K562 (cell line): Measurements from ENCODE around the gene MDFIC. TPM values are rescaled to one million over a fixed set of nuclear protein-coding genes. Genes with fewer than 3 reads are reported as not detected.

Source experiments
- ATAC-seq: fragments of 200-7000 bp; cut with Tn5 transposase; 3 replicates; pipeline ENCODE4 v1.9.1; 2020; ENCODE audit warnings: moderate library complexity
- BruUV-seq: library from RNA; stranded (reverse); fragments of 400-500 nt; replicated peaks from 2 replicates; lab custom pipeline; 2021; lab: Mats Ljungman, UMichigan
- CTCF ChIA-PET: fragments of 300-600 bp; formaldehyde crosslinking; extraction: SDS; loops from one replicate; lab custom pipeline; 2021; ENCODE audit warnings: low intra/inter-chr PET ratio; lab: Yijun Ruan, JAX
- POLR2A ChIA-PET: fragments of 300-600, 350-650 bp; sonication (Branson Sonifier 250); formaldehyde crosslinking; extraction: SDS; loops from one replicate; lab custom pipeline; 2021; ENCODE audit warnings: antibody characterized with exemption, inconsistent platforms; lab: Yijun Ruan, JAX
- DNase-seq, 4 experiments: peaks; one replicate each; pipeline versions ENCODE4 v3.0.0 to v3.0.0-alpha.2; 2011 to 2018; ENCODE audit warnings: low spot score in 3 of 4, mixed read lengths in 3 of 4; ENCODE audit errors: extremely low read depth in 1 of 4
- FAIRE-seq: peaks from 2 replicates; lab custom pipeline; 2011; peaks lifted over from hg19 to GRCh38; lab: Jason Lieb, UNC
- H2AFZ ChIP-seq: 2 replicates; pipeline ENCODE4 v1.6.0; 2011; ENCODE audit warnings: low read depth, low read length, control low read depth, inconsistent platforms
- H3K27ac ChIP-seq: fragments of 200-600 bp; 3 replicates; pipeline ENCODE4 v1.8.0; 2011; ENCODE audit warnings: low read depth, mild to moderate bottlenecking, control low read depth, inconsistent platforms, low read length, moderate library complexity, mixed read lengths; ENCODE audit errors: extremely low read depth
- H3K27me3 ChIP-seq, 2 experiments: fragments of 300-600 bp in 1 of 2; 2 replicates in 1 of 2; 3 replicates in 1 of 2; pipeline versions ENCODE4 v1.6.0 to v1.8.0; 2011; ENCODE audit warnings: inconsistent platforms in 2 of 2, low read length in 2 of 2, mild to moderate bottlenecking in 1 of 2, mixed read lengths in 1 of 2, moderate library complexity in 1 of 2; ENCODE audit not compliant: control insufficient read depth in 2 of 2, insufficient read depth in 2 of 2
- H3K36me3 ChIP-seq: fragments of 300-600 bp; 3 replicates; pipeline ENCODE4 v1.8.0; 2011; ENCODE audit warnings: mild to moderate bottlenecking, low read length, inconsistent platforms; ENCODE audit not compliant: control insufficient read depth, insufficient read depth
- H3K4me1 ChIP-seq, 2 experiments: fragments of 200-600 bp in 1 of 2; replicated peaks in 1 of 2; 2 replicates in 1 of 2; 3 replicates in 1 of 2; pipeline versions ENCODE4 v1.5.1 to v1.8.0; 2011; ENCODE audit warnings: inconsistent platforms in 2 of 2, low read length in 2 of 2, mild to moderate bottlenecking in 1 of 2, mixed read lengths in 1 of 2, moderate library complexity in 1 of 2; ENCODE audit not compliant: control insufficient read depth in 2 of 2, insufficient read depth in 2 of 2
- H3K4me2 ChIP-seq: 2 replicates; pipeline ENCODE4 v1.6.1; 2011; ENCODE audit warnings: low read length, control low read depth, inconsistent platforms, mixed read lengths; ENCODE audit not compliant: insufficient read depth
- H3K4me3 ChIP-seq: fragments of 200-600 bp; sonication (generic), shearing (Covaris generic); 2 replicates; pipeline ENCODE4 v1.5.1; 2016; ENCODE audit warnings: control low read depth, inconsistent platforms
- H3K79me2 ChIP-seq: fragments of 200-600 bp; 3 replicates; pipeline ENCODE4 v1.8.0; 2011; ENCODE audit warnings: low read length, inconsistent platforms; ENCODE audit not compliant: control insufficient read depth, insufficient read depth
- H3K9ac ChIP-seq, 2 experiments: 2 replicates each; pipeline versions ENCODE4 v1.6.0 to v1.6.1; 2011; ENCODE audit warnings: low read depth in 2 of 2, low read length in 2 of 2, control low read depth in 1 of 2, inconsistent platforms in 1 of 2, mild to moderate bottlenecking in 1 of 2, mixed read lengths in 1 of 2; ENCODE audit not compliant: insufficient read depth in 1 of 2
- H3K9me1 ChIP-seq: one replicate; pipeline ENCODE4 v1.6.0; 2011; ENCODE audit warnings: inconsistent platforms, mild to moderate bottlenecking, low read length, moderate library complexity; ENCODE audit not compliant: control insufficient read depth, insufficient read depth
- H3K9me3 ChIP-seq: replicated peaks from 2 replicates; pipeline ENCODE4 v1.5.1; 2011; ENCODE audit warnings: low read depth, low read length, inconsistent platforms; ENCODE audit not compliant: control insufficient read depth, insufficient read depth
- H4K20me1 ChIP-seq: replicated peaks from 2 replicates; pipeline ENCODE4 v1.6.1; 2011; ENCODE audit warnings: low read length, inconsistent platforms, mixed read lengths; ENCODE audit not compliant: control insufficient read depth, insufficient read depth
- ATF7 ChIP-seq: fragments of 450-650 bp; IDR thresholded peaks from 2 replicates; pipeline ENCODE4 v1.7.1; 2014; ENCODE audit warnings: mild to moderate bottlenecking, moderate library complexity
- CHAMP1 ChIP-seq: fragments of 450-650 bp; IDR thresholded peaks from 2 replicates; pipeline ENCODE4 v1.6.1; 2016; ENCODE audit warnings: mild to moderate bottlenecking
- HDAC6 ChIP-seq: IDR thresholded peaks from 2 replicates; pipeline ENCODE4 v1.6.1; 2012; ENCODE audit warnings: low read depth, mild to moderate bottlenecking, control low read depth, inconsistent platforms, low read length, moderate library complexity
- JUNB ChIP-seq: fragments of 450-650 bp; formaldehyde crosslinking; conservative IDR thresholded peaks from 2 replicates; pipeline ENCODE4 v1.4.0; 2020; ENCODE audit warnings: mild to moderate bottlenecking
- MYC ChIP-seq, 2 experiments: fragments of 250-450 bp in 1 of 2; sonication (Bioruptor Pico) in 1 of 2; IDR thresholded peaks; 2 replicates each; pipeline versions ENCODE4 v1.5.1 to v1.6.1; 2012 to 2021; ENCODE audit warnings: low read depth in 2 of 2, borderline replicate concordance in 1 of 2, improper control_type of control experiment in 1 of 2, low read length in 1 of 2, mild to moderate bottlenecking in 1 of 2, moderate library complexity in 1 of 2
- NR2C1 ChIP-seq, 2 experiments: fragments of 450-650 bp; IDR thresholded peaks; 2 replicates each; pipeline ENCODE4 v1.6.1; 2017; ENCODE audit warnings: mild to moderate bottlenecking in 2 of 2, antibody characterized with exemption in 1 of 2, inconsistent platforms in 1 of 2, missing compliant biosample characterization in 1 of 2, missing genetic modification characterization in 1 of 2
- NUFIP1 ChIP-seq: fragments of 450-650 bp; IDR thresholded peaks from 2 replicates; pipeline ENCODE4 v1.6.1; 2018; ENCODE audit not compliant: partially characterized antibody
- RFX5 ChIP-seq: IDR thresholded peaks from 2 replicates; pipeline ENCODE4 v1.6.1; 2011; ENCODE audit warnings: low read depth, mild to moderate bottlenecking, improper control_type of control experiment, low read length
- SRF ChIP-seq, 2 experiments: fragments of 250-450, 450-650 bp in 1 of 2; sonication (Bioruptor Pico) in 1 of 2; sonication (generic) in 1 of 2; formaldehyde crosslinking; IDR thresholded peaks; 2 replicates each; pipeline versions ENCODE4 v1.5.0 to v1.5.1; 2020 to 2022; ENCODE audit warnings: mild to moderate bottlenecking in 1 of 2, missing genetic modification reagents in 1 of 2
- TARDBP ChIP-seq: fragments of 450-650 bp; IDR thresholded peaks from 2 replicates; pipeline ENCODE4 v1.6.1; 2016
- TCF7 ChIP-seq: sonication (generic); IDR thresholded peaks from 2 replicates; pipeline ENCODE4 v1.6.1; 2016; ENCODE audit warnings: antibody characterized with exemption, borderline replicate concordance
- TGIF2 ChIP-seq: sonication (generic); formaldehyde crosslinking; IDR thresholded peaks from 2 replicates; pipeline ENCODE4 v1.8.1; 2022; ENCODE audit warnings: mild to moderate bottlenecking, missing genetic modification reagents, moderate library complexity
- ZFP30 ChIP-seq: fragments of 250-450 bp; sonication (Bioruptor Pico); IDR thresholded peaks from 2 replicates; pipeline ENCODE4 v1.8.0; 2022; ENCODE audit warnings: moderate library complexity, mild to moderate bottlenecking, inconsistent platforms, borderline replicate concordance
- ZFP36 ChIP-seq: fragments of 150-350 bp; IDR thresholded peaks from 2 replicates; pipeline ENCODE4 v1.6.1; 2018; ENCODE audit warnings: low read length, low read depth; ENCODE audit not compliant: partially characterized antibody
- ZNF197 ChIP-seq: fragments of 200-800 bp; sonication (Bioruptor generic); IDR thresholded peaks from 2 replicates; pipeline ENCODE4 v1.6.1; 2016; ENCODE audit warnings: low read depth, missing genetic modification characterization, missing compliant biosample characterization
- ZNF436 ChIP-seq: fragments of 250-450, 450-650 bp; sonication (Bioruptor Pico); formaldehyde crosslinking; IDR thresholded peaks from 2 replicates; pipeline ENCODE4 v1.7.0; 2020; ENCODE audit warnings: mild to moderate bottlenecking
- ZNF695 ChIP-seq: fragments of 450-650 bp; formaldehyde crosslinking; IDR thresholded peaks from 2 replicates; pipeline ENCODE4 v1.4.0; 2020; ENCODE audit warnings: mild to moderate bottlenecking, moderate library complexity
- ZNF766 ChIP-seq: fragments of 200-800 bp; sonication (Bioruptor generic); conservative IDR thresholded peaks from 2 replicates; pipeline ENCODE4 v1.6.1; 2016; ENCODE audit warnings: missing genetic modification characterization, missing compliant biosample characterization
- ZNF830 ChIP-seq: fragments of 250-450 bp; sonication (Bioruptor Pico); IDR thresholded peaks from 2 replicates; pipeline ENCODE4 v1.5.0; 2021; ENCODE audit warnings: mild to moderate bottlenecking
- WGBS: fragments of 100-300 bp; shearing (Covaris generic); methylation state at CpG from one replicate; pipeline ENCODE4 v1.1.6; 2016; ENCODE audit warnings: low coverage, mixed read lengths; ENCODE audit not compliant: insufficient coverage; ENCODE audit errors: missing lambda C conversion rate; 5-methylcytosine and 5-hydroxymethylcytosine counted together
- in situ Hi-C: fragments of 300-500 bp; cut with MboI; formaldehyde crosslinking; loops from 4 replicates; pipeline ENCODE4 v1.15.0; 2018; ENCODE audit warnings: inconsistent platforms, mixed read lengths
- intact Hi-C: fragments of 100-400 bp; cut with micrococcal nuclease; formaldehyde crosslinking; loops from 2 replicates; pipeline ENCODE4 v1.14.2; 2022
- polyA plus RNA-seq, 8 experiments: library from polyadenylated mRNA; depleted of rRNA in 4 of 8; stranded (reverse) in 5 of 8; unstranded in 3 of 8; fragments of >200 nt; fragmentation: Nextera tagmentation in 2 of 8; fragmentation: Illumina TruSeq in 1 of 8; extraction: Ambion mirVana in 2 of 8; extraction: Trizol in 1 of 8; gene quantifications; 2 replicates each; pipeline versions ENCODE4 v1.2.1 to v1.2.3, GENCODE V29; 2011 to 2014; ENCODE audit warnings: inconsistent platforms in 1 of 8, missing spikeins in 1 of 8
- total RNA-seq, 7 experiments: library from RNA; depleted of rRNA in 6 of 7; stranded (reverse); fragments of >200 nt in 6 of 7; fragmentation: Illumina TruSeq in 2 of 7; extraction: Trizol in 2 of 7; gene quantifications; 2 replicates each; pipeline versions ENCODE4 v1.2.1 to v1.2.3, GENCODE V29; 2011 to 2021; ENCODE audit warnings: low replicate concordance in 1 of 7

Gene MDFIC
- total and polyA plus RNA-seq, 9 of the 15 experiments (the other 6 are each of a cell fraction or from before 2014, with no cell fraction given), result 0.13 to 0.24 TPM; not detected in 7

- POLR2A ChIA-PET, result no interaction called here
- Histone ChIP-seq H3K4me1 (no peaks in the 10 kb centered on the region), H3K27me3 (no peaks in the 10 kb centered on the region), H3K9me1 (no peaks in the 10 kb centered on the region), H3K79me2 (no peaks in the 10 kb centered on the region), H3K27ac (no peak overlapping the region), H3K4me3 (no peak overlapping the region), H3K36me3 (no peaks in the 10 kb centered on the region), H3K9ac (no peak overlapping the region), H3K9me3 (no peaks in the 10 kb centered on the region; the same call in 1 of the 2 replicates), H3K4me2 (no peak overlapping the region), H4K20me1 (no peaks in the 10 kb centered on the region), H2AFZ (no peak overlapping the region)
- TF ChIP-seq NUFIP1 (no peak), TGIF2 (no peak), JUNB (CRISPR knock-in tag) (no peak), RFX5 (no peak), TCF7 (no peak), ZNF695 (no peak), ZNF766 (CRISPR knock-in tag) (no peak), ZNF830 (CRISPR knock-in tag) (no peak), ZFP36 (no peak), TARDBP (no peak), CHAMP1 (no peak), ZNF436 (no peak), NR2C1 (IDR thresholded peaks at IDR 0.05) (no peak), NR2C1 (tag; IDR thresholded peaks at IDR 0.05) (no peak), SRF (CRISPR knock-in tag; IDR thresholded peaks at IDR 0.05) (no peak), MYC (IDR thresholded peaks at IDR 0.05; ENCODE audit: low read depth, low read length) (no peak), MYC (CRISPR knock-in tag; IDR thresholded peaks at IDR 0.05; ENCODE audit: borderline replicate concordance, low read depth) (no peak), HDAC6 (no peak), ATF7 (no peak), ZFP30 (CRISPR knock-in tag) (no peak), ZNF197 (CRISPR knock-in tag) (no peak)
- CTCF ChIA-PET, result no interaction called here
- FAIRE-seq (no peak), DNase-seq (no peak), ATAC-seq (no peak)
- no TSS peak for BruUV-seq
- in situ Hi-C loops (no loop called here), intact Hi-C loops (no loop called here)
- WGBS, result 0% methylated on average over 2 of the region's 2 CpGs
These were observed 53.5 kb downstream of the MDFIC start for GRCh38 chr7:114975401-114975800.
